ENCODE measurements around the gene MANSC1.

GRCh38 chr12:12282202-12282601 lies 67.8 kb downstream of the MANSC1 start:
- TF ChIP-seq EZH2 (IDR thresholded peaks at IDR 0.05; ENCODE audit: insufficient read depth, poor library complexity, severe bottlenecking) = no peak
- TF ChIP-seq EZH2phosphoT487 (IDR thresholded peaks at IDR 0.05; ENCODE audit: insufficient read depth, low read depth) = no peak

Measured in GM23248 (cell line).